NCI-H2081 treated with DMSO at 0.1 percent for 48 hours (cell line): ENCODE results near the gene ZCCHC24.

Experiments used
- DNase-seq: peaks from one replicate; lab custom pipeline; 2025; lab: John Stamatoyannopoulos, UW

The ZCCHC24 gene

DNA sequence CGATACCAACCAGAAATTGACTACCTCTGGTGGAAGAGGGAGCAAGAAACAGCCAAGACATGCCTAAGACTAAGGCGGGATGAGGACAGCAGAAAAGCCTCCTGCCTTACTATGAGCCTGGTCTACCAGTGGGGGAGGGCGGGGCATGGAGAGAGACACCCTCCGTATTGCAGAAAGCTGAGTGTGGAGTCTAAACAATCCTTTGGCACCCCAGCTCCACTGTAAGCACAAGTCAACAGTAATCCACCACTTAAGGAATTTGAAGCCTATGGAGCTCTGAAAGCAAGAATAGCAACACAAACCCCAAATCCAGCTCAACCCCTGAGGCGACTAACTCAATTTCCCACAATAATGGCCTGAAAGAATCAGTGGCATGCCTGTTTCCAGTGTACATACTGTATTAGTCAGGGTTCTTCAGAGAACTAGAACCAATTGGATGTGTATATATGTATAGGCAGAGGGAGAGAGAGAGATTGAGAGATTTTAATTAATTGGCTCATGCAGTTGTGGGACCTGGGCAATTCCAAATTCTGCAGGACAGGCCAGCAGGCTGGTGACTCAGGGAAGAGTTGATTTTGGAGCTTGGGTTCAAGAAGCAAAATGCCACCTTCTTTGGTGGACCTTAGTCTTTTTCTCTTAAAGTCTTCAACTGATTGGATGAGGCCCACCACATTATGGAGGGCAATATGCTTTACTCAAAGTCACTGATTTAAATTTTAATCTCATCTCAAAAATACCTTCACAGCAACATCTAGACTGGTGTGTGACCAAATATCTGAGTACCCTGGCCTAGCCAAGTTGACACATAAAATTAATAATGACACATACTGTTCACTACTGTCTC lies 84.7 kb downstream of the ZCCHC24 start:
- no peak for DNase-seq

- no peak for DNase-seq
These were observed 85.5 kb downstream of the ZCCHC24 start for GRCh38 chr10:79359816-79360498.

GRCh38 chr10:79358811-79359210 lies 86.6 kb downstream of the ZCCHC24 start:
- no peak for DNase-seq

DNA sequence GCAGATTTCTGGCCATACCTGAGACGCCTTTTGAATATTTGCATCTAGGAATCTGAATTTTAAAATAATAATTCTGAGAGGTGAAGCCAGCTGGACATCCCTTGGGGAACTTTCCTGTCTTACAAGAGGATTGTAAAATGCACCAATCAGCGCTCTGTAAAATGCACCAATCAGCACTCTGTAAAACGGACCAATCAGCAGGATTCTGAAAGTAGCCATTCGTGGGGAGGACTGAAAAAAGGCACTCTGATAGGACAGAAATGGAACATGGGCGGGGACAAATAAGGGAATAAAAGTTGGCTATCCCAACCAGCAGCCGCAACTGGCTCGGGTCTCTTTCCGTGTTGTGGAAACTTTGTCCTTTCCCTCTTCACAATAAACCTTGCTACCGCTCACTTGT lies 88.2 kb downstream of the ZCCHC24 start:
- DNase-seq = no peak

DNA sequence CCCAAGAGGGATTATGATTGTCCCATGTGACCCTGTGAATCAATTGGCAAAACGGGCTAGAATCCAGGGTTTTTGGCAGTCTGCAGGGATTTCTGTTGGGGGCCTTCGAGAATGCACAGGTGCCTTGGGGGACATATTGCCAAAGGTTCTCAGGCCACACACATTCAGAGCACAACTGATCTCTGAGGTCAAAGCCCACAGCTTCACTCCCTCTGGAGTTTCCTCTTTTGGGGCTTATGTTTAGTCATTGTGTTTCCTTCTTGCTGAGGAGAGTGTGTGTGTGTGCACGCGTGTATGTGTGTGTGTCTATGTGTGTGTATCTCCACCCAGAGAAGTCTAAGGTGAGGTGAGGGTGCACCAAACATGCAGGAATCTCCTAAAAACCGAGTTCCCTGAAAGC lies 89.3 kb downstream of the ZCCHC24 start:
- DNase-seq = no peak

DNA sequence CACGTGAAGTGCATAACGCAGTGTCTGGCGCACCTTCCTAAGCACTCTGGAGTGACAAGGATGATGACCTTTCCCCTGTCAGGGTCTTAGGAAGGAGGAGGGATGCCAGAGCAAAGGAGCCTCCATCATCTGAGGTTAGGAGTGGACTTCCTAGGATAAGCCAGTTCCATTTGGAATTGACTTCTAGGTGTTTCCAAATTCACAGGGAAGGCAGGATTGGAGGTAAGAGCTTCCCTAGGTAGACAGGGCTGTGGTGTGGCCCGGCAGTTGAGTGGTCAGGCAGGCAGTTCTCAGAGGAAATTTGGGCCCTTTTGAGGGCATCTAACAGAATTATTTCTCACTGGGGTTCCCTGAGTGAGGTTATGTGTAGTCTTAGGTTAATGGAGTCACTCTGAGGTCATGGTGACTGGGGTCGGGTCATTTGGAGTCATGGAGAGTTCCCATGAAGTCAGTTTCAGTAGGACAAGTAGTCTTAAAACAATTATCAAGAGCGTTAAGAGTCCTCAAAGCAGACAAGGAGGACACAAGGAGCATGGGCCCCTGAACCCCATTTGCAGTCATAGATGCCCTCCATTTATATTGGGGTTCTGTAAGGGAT lies 89.9 kb downstream of the ZCCHC24 start:
- DNase-seq = no peak

- no peak for DNase-seq
These were observed 90.8 kb downstream of the ZCCHC24 start for GRCh38 chr10:79354615-79355014.

- DNase-seq = no peak
These were observed 91.3 kb downstream of the ZCCHC24 start for GRCh38 chr10:79354141-79354540.

DNA sequence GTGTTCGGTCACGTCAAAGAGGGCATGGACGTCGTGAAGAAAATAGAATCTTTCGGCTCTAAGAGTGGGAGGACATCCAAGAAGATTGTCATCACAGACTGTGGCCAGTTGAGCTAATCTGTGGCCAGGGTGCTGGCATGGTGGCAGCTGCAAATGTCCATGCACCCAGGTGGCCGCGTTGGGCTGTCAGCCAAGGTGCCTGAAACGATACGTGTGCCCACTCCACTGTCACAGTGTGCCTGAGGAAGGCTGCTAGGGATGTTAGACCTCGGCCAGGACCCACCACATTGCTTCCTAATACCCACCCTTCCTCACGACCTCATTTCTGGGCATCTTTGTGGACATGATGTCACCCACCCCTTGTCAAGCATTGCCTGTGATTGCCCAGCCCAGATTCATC lies 91.7 kb downstream of the ZCCHC24 start:
- DNase-seq = no peak

GRCh38 chr10:79353000-79353406 lies 92.4 kb downstream of the ZCCHC24 start:
- no peak for DNase-seq

DNA sequence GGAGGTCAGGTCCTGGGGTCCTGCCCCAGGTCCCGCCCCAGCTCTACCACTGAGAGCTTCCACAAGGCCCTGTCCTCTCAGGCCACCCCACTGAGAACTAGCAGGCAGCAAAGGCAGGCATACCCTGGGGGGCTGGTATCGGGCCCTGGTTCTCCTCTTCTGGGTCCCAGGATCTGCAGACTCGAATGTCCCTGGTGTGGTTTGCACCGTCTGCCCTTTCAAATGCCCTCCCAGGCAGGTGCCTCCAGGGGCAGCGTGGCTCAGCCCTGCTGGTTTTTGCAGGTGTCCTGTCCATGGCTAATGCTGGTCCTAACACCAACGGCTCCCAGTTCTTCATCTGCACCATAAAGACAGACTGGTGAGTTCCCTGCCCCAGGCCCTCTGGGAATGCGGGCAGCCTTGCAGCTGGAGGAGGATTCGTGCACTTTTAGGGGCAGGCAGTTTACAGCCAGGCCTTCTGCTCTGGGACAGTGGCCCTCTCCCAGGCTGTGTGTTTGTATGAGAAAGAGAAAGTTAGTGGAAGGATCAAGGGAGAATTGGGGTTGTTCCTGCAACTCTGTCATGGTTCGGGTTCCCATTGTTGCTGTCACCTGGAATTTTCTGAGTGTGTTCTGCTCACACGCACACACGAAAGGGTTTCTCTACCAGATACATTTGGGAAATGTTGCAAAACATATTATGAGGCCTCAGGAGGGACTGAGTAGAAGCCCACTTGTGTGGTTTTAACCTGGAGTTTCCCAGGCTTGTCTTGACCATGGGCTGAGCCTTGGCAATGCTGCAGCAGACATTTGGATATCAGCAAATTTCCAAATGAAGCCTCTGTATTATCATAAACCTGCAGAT lies 93.2 kb downstream of the ZCCHC24 start:
- DNase-seq = no peak

- no peak for DNase-seq
These were observed 94.1 kb downstream of the ZCCHC24 start for GRCh38 chr10:79351332-79351731.

- no peak for DNase-seq
These were observed 94.8 kb downstream of the ZCCHC24 start for GRCh38 chr10:79350407-79351154.

DNA sequence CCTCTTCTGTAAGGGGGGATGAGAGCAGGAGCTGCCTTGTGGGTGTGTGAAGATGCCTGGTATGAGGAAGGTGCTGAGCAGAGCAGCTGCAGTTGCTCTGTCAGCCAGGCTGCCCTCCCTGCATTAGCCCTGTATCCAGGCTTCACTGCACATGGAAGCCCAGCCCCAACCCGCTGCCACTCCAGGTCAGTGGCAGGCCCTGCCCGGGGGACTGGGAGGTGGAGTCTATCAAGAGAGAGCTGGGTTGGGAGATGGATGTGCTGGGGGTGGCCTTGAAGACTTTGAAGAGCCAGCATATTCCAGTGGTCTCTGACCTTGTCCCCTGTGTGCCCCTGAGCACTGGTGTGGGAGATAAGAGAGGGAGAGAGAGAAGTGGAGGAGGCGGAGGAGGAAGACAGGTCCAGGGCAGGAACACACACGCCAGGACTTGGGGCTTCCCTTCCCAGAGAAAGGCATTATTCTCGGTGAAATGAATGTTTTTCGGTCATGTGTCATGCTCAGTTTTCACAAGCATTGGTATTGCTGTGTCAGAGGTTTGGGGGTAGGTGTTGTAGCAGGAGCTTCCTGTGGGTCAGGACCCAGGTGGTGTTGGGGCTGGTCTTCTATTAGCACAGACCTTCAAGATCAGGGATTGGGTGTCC lies 95.5 kb downstream of the ZCCHC24 start:
- no peak for DNase-seq

- DNase-seq = no peak
These were observed 96.3 kb downstream of the ZCCHC24 start for GRCh38 chr10:79349072-79349491.

- DNase-seq = no peak
These were observed 96.8 kb downstream of the ZCCHC24 start for GRCh38 chr10:79348640-79348988.

- no peak for DNase-seq
These were observed 97.4 kb downstream of the ZCCHC24 start for GRCh38 chr10:79347894-79348639.

DNA sequence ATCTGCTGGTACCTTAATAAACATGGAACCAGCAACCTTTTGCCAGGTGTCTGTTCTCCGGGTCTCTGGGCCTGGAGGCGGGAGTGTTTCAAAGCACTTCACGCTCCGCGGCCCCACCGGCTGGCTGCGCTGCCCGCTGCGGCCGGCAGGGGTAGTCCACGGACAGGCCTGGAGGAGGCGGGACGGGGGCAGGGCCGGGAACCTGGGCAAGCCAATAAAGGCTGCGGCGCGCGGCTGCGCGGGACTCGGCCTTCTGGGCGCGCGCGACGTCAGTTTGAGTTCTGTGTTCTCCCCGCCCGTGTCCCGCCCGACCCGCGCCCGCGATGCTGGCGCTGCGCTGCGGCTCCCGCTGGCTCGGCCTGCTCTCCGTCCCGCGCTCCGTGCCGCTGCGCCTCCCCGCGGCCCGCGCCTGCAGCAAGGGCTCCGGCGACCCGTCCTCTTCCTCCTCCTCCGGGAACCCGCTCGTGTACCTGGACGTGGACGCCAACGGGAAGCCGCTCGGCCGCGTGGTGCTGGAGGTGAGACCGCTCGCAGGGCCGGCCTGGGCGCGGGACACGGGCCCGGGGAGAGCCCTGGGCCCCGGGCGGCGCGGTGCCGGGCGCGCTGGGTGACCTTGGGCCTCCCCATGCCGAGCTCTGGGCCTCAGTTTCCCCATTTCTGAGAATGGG lies 98.1 kb downstream of the ZCCHC24 start, which contains the start of gene PPIF:
PPIF (plus strand) TSS at position 244 of the 668 bp plus-strand sequence; CDS start at position 324, 80 bp downstream.
- DNase-seq = peak; percentile 43

DNA sequence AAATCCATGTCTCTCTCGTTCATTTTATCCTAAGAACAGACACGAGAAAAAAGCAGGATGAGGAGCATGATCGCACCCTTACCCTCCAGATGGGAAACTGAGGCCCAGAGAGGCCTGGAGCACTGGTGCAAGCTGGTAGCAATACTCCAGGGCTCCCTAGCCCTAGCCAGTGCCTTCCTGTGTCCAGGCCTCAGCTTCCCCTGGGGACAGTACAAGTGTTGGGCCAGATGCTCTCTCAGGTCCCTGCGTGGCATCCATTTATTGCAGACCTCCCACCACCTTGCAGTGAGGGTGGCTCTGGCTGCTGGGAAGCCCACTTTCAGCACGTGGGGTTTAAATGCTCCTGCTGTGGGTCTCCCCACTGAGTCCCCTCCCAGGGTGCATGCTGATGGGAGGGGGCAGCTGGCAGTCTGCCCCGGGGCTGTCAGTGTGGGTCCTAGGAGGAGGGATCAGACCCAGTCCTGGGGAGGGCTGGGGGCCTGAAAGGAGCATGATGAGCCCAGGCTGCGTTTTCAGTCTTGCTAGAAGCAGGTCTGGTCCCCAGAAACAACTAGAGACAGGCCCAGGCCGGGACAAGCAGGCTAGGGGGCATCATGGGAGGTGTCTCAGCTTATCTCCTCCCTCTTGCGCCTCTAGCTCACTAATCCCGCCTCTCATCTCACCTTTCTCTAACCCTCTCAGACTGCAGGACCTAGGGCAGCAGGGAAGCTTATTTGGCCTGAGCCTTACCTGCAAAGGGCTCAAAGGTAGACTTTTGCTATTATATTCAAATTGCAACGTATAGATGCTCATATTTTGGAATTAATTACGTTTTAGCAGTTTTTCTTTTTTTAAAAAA lies 98.8 kb downstream of the ZCCHC24 start:
- DNase-seq = no peak
